GM23338 (cell line): ENCODE measurements around the gene PPP1CC. TPM values are rescaled to one million over a fixed set of nuclear protein-coding genes. Genes with fewer than 3 reads are reported as not detected.

ENCODE experiments used
- ATAC-seq: fragments of 200-7000 bp; cut with Tn5 transposase; 3 replicates; pipeline ENCODE4 v1.9.1; 2020
- DNase-seq: peaks from one replicate; pipeline ENCODE4 v3.0.0-alpha.2; 2015; ENCODE audit warnings: low spot score
- H2AFZ ChIP-seq: fragments of 200-600 bp; sonication (generic); 2 replicates; pipeline ENCODE4 v1.8.0; 2016; ENCODE audit warnings: antibody characterized with exemption, mild to moderate bottlenecking, moderate library complexity
- H3F3A ChIP-seq: fragments of 200-600 bp; sonication (generic); replicated peaks from 2 replicates; pipeline ENCODE4 v1.8.0; 2017; ENCODE audit warnings: antibody characterized with exemption, mixed run types, low read depth
- H3K27ac ChIP-seq: fragments of 200-600 bp; sonication (generic); 2 replicates; pipeline ENCODE4 v1.6.1; 2016; ENCODE audit warnings: low read depth
- H3K27me3 ChIP-seq: fragments of 200-600 bp; sonication (generic); 2 replicates; pipeline ENCODE4 v1.8.0; 2016; ENCODE audit warnings: mild to moderate bottlenecking, mixed run types, moderate library complexity; ENCODE audit not compliant: insufficient read depth
- H3K36me3 ChIP-seq: fragments of 200-600 bp; sonication (generic); 2 replicates; pipeline ENCODE4 v1.8.0; 2016; ENCODE audit warnings: mild to moderate bottlenecking; ENCODE audit not compliant: insufficient read depth
- H3K4me1 ChIP-seq: fragments of 200-600 bp; sonication (generic); 2 replicates; pipeline ENCODE4 v1.8.0; 2016; ENCODE audit warnings: mild to moderate bottlenecking, moderate library complexity; ENCODE audit not compliant: insufficient read depth
- H3K4me2 ChIP-seq: fragments of 200-600 bp; sonication (generic); 2 replicates; pipeline ENCODE4 v1.7.1; 2017; ENCODE audit warnings: mixed run types
- H3K4me3 ChIP-seq: fragments of 200-600 bp; sonication (generic); 2 replicates; pipeline ENCODE4 v1.6.1; 2016; ENCODE audit warnings: mixed run types
- H3K79me2 ChIP-seq: fragments of 200-600 bp; sonication (generic); replicated peaks from 2 replicates; pipeline ENCODE4 v1.8.0; 2017; ENCODE audit warnings: mild to moderate bottlenecking; ENCODE audit not compliant: insufficient read depth
- H3K9me2 ChIP-seq: fragments of 200-600 bp; sonication (generic); 2 replicates; pipeline ENCODE4 v1.8.0; 2017; ENCODE audit not compliant: insufficient read depth
- H4K20me1 ChIP-seq: fragments of 200-600 bp; sonication (generic); replicated peaks from 2 replicates; pipeline ENCODE4 v1.8.0; 2017; ENCODE audit warnings: mild to moderate bottlenecking; ENCODE audit not compliant: insufficient read depth
- H3K27ac Mint-ChIP-seq: 2 replicates; pipeline ENCODE4 v1.8.0; 2020; ENCODE audit warnings: inconsistent platforms, mild to moderate bottlenecking, moderate library complexity, mixed read lengths
- H3K27me3 Mint-ChIP-seq: 3 replicates; pipeline ENCODE4 v1.8.0; 2022; ENCODE audit warnings: low read depth, mild to moderate bottlenecking, moderate library complexity, mixed read lengths, inconsistent platforms; ENCODE audit not compliant: insufficient read depth, poor library complexity
- H3K36me3 Mint-ChIP-seq: 3 replicates; pipeline ENCODE4 v1.8.0; 2021; ENCODE audit warnings: low read depth, mild to moderate bottlenecking, inconsistent platforms, moderate library complexity, mixed read lengths
- H3K4me1 Mint-ChIP-seq: 3 replicates; pipeline ENCODE4 v1.8.0; 2020; ENCODE audit warnings: mild to moderate bottlenecking, inconsistent platforms, mixed read lengths
- H3K4me3 Mint-ChIP-seq: 3 replicates; pipeline ENCODE4 v1.8.0; 2021; ENCODE audit warnings: moderate library complexity, mild to moderate bottlenecking, inconsistent platforms, mixed read lengths
- H3K9me3 Mint-ChIP-seq: 3 replicates; pipeline ENCODE4 v1.8.0; 2020; ENCODE audit warnings: moderate library complexity, mild to moderate bottlenecking, inconsistent platforms, mixed read lengths
- CREB1 ChIP-seq: fragments of 250-450 bp; sonication (Bioruptor Pico); IDR thresholded peaks from 2 replicates; pipeline ENCODE4 v1.5.0; 2020; ENCODE audit warnings: low read depth, mild to moderate bottlenecking, moderate library complexity
- EZH2 ChIP-seq: fragments of 200-600 bp; sonication (generic); IDR thresholded peaks from one replicate; pipeline ENCODE4 v1.8.0; 2017; ENCODE audit warnings: antibody characterized with exemption, mild to moderate bottlenecking, low read depth; ENCODE audit not compliant: unreplicated experiment
- EZH2phosphoT487 ChIP-seq: fragments of 200-600 bp; sonication (generic); IDR thresholded peaks from one replicate; pipeline ENCODE4 v1.8.1; 2018; ENCODE audit warnings: antibody characterized with exemption; ENCODE audit not compliant: unreplicated experiment
- JUNB ChIP-seq: IDR thresholded peaks from one replicate; pipeline ENCODE4 v1.6.1; 2016; ENCODE audit warnings: antibody characterized with exemption; ENCODE audit not compliant: unreplicated experiment
- NANOG ChIP-seq: IDR thresholded peaks from 2 replicates; pipeline ENCODE4 v1.6.1; 2016; ENCODE audit warnings: antibody characterized with exemption, borderline replicate concordance
- POLR2AphosphoS5 ChIP-seq: IDR thresholded peaks from 2 replicates; pipeline ENCODE4 v1.6.1; 2016; ENCODE audit warnings: antibody characterized with exemption, low read depth
- STAT1 ChIP-seq: IDR thresholded peaks from one replicate; pipeline ENCODE4 v1.6.1; 2016; ENCODE audit warnings: antibody characterized with exemption; ENCODE audit not compliant: unreplicated experiment
- ZNF114 ChIP-seq: fragments of 250-450 bp; sonication (Bioruptor Pico); IDR thresholded peaks from 2 replicates; pipeline ENCODE4 v1.5.0; 2020; ENCODE audit warnings: mild to moderate bottlenecking, moderate library complexity
- ZNF331 ChIP-seq: fragments of 250-450 bp; sonication (Bioruptor Pico); IDR thresholded peaks from 2 replicates; pipeline ENCODE4 v1.5.0; 2020; ENCODE audit warnings: low read depth, mild to moderate bottlenecking, moderate library complexity
- polyA plus RNA-seq: library from polyadenylated mRNA; unstranded; fragments of >200 nt; fragmentation: Nextera tagmentation; extraction: Ambion mirVana; gene quantifications from 2 replicates; pipeline ENCODE4 v1.2.1, GENCODE V29; 2016
- total RNA-seq: library from RNA; depleted of rRNA; stranded (reverse); fragments of >200 nt; shearing (Covaris generic); gene quantifications from 2 replicates; pipeline ENCODE4 v1.2.3, GENCODE V29; 2014
- TF ChIP-seq, protein P1 (sequence below): IDR thresholded peaks from one replicate; pipeline ENCODE4 v1.6.1; 2018; ENCODE audit warnings: antibody characterized with exemption; ENCODE audit not compliant: unreplicated experiment
- TF ChIP-seq, protein P2 (sequence below): fragments of 250-450 bp; sonication (Bioruptor Pico); IDR thresholded peaks from 2 replicates; pipeline ENCODE4 v1.5.0; 2020; ENCODE audit warnings: mild to moderate bottlenecking, moderate library complexity
- TF ChIP-seq, protein P3 (sequence below), 2 experiments: fragments of 200-600 bp in 1 of 2; sonication (generic) in 1 of 2; conservative IDR thresholded peaks; 2 replicates each; pipeline versions ENCODE4 v1.5.1 to v1.6.1; 2016 to 2017; ENCODE audit warnings: antibody characterized with exemption in 2 of 2, low read depth in 2 of 2, mild to moderate bottlenecking in 2 of 2, moderate library complexity in 1 of 2
- TF ChIP-seq, protein P4 (sequence below): IDR thresholded peaks from 2 replicates; pipeline ENCODE4 v1.6.1; 2016; ENCODE audit warnings: antibody characterized with exemption

PPP1CC gene
- total and polyA plus RNA-seq, 2 experiments from 2014 or later: 276 to 501 TPM

DNA sequence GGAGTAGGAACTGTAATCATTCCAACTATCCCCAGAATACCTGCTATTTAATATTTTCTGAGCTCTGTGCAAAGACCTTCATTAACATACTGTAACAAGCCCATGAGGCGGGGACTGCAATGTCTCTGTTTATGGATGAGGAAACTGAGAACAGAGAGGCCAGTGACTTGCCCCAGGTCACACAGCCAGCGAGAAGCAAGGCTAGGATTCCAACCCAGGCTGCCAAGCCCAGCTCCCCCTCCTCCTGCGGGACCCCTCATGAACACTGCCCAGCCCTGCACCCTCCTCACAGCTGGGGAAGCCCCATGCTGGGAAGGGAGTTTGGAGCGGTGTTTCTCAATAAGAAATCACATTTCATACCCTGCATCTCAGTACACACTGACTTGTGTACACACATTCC lies 64.7 kb downstream of the PPP1CC start:
- H2AFZ ChIP-seq: no peak overlapping the region
- H3K9me3 Mint-ChIP-seq: no peaks in the 10 kb centered on the region
- H3K27me3 ChIP-seq: no peaks in the 10 kb centered on the region
- H3K27ac Mint-ChIP-seq: no peak overlapping the region
- H3K36me3 Mint-ChIP-seq: no peaks in the 10 kb centered on the region; the same call in 2 of the 3 replicates
- ATAC-seq (no peak), DNase-seq (no peak)
- H3K9me2 ChIP-seq: no peaks in the 10 kb centered on the region
- TF ChIP-seq EZH2 (no peak), EZH2phosphoT487 (no peak), ZNF331 (no peak), ZNF114 (CRISPR knock-in tag) (no peak), NANOG (no peak), STAT1 (no peak), POLR2AphosphoS5 (no peak), CREB1 (CRISPR knock-in tag) (no peak), JUNB (no peak)
- TF ChIP-seq, protein P1, sequence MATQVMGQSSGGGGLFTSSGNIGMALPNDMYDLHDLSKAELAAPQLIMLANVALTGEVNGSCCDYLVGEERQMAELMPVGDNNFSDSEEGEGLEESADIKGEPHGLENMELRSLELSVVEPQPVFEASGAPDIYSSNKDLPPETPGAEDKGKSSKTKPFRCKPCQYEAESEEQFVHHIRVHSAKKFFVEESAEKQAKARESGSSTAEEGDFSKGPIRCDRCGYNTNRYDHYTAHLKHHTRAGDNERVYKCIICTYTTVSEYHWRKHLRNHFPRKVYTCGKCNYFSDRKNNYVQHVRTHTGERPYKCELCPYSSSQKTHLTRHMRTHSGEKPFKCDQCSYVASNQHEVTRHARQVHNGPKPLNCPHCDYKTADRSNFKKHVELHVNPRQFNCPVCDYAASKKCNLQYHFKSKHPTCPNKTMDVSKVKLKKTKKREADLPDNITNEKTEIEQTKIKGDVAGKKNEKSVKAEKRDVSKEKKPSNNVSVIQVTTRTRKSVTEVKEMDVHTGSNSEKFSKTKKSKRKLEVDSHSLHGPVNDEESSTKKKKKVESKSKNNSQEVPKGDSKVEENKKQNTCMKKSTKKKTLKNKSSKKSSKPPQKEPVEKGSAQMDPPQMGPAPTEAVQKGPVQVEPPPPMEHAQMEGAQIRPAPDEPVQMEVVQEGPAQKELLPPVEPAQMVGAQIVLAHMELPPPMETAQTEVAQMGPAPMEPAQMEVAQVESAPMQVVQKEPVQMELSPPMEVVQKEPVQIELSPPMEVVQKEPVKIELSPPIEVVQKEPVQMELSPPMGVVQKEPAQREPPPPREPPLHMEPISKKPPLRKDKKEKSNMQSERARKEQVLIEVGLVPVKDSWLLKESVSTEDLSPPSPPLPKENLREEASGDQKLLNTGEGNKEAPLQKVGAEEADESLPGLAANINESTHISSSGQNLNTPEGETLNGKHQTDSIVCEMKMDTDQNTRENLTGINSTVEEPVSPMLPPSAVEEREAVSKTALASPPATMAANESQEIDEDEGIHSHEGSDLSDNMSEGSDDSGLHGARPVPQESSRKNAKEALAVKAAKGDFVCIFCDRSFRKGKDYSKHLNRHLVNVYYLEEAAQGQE: no peak
- TF ChIP-seq, protein P2, sequence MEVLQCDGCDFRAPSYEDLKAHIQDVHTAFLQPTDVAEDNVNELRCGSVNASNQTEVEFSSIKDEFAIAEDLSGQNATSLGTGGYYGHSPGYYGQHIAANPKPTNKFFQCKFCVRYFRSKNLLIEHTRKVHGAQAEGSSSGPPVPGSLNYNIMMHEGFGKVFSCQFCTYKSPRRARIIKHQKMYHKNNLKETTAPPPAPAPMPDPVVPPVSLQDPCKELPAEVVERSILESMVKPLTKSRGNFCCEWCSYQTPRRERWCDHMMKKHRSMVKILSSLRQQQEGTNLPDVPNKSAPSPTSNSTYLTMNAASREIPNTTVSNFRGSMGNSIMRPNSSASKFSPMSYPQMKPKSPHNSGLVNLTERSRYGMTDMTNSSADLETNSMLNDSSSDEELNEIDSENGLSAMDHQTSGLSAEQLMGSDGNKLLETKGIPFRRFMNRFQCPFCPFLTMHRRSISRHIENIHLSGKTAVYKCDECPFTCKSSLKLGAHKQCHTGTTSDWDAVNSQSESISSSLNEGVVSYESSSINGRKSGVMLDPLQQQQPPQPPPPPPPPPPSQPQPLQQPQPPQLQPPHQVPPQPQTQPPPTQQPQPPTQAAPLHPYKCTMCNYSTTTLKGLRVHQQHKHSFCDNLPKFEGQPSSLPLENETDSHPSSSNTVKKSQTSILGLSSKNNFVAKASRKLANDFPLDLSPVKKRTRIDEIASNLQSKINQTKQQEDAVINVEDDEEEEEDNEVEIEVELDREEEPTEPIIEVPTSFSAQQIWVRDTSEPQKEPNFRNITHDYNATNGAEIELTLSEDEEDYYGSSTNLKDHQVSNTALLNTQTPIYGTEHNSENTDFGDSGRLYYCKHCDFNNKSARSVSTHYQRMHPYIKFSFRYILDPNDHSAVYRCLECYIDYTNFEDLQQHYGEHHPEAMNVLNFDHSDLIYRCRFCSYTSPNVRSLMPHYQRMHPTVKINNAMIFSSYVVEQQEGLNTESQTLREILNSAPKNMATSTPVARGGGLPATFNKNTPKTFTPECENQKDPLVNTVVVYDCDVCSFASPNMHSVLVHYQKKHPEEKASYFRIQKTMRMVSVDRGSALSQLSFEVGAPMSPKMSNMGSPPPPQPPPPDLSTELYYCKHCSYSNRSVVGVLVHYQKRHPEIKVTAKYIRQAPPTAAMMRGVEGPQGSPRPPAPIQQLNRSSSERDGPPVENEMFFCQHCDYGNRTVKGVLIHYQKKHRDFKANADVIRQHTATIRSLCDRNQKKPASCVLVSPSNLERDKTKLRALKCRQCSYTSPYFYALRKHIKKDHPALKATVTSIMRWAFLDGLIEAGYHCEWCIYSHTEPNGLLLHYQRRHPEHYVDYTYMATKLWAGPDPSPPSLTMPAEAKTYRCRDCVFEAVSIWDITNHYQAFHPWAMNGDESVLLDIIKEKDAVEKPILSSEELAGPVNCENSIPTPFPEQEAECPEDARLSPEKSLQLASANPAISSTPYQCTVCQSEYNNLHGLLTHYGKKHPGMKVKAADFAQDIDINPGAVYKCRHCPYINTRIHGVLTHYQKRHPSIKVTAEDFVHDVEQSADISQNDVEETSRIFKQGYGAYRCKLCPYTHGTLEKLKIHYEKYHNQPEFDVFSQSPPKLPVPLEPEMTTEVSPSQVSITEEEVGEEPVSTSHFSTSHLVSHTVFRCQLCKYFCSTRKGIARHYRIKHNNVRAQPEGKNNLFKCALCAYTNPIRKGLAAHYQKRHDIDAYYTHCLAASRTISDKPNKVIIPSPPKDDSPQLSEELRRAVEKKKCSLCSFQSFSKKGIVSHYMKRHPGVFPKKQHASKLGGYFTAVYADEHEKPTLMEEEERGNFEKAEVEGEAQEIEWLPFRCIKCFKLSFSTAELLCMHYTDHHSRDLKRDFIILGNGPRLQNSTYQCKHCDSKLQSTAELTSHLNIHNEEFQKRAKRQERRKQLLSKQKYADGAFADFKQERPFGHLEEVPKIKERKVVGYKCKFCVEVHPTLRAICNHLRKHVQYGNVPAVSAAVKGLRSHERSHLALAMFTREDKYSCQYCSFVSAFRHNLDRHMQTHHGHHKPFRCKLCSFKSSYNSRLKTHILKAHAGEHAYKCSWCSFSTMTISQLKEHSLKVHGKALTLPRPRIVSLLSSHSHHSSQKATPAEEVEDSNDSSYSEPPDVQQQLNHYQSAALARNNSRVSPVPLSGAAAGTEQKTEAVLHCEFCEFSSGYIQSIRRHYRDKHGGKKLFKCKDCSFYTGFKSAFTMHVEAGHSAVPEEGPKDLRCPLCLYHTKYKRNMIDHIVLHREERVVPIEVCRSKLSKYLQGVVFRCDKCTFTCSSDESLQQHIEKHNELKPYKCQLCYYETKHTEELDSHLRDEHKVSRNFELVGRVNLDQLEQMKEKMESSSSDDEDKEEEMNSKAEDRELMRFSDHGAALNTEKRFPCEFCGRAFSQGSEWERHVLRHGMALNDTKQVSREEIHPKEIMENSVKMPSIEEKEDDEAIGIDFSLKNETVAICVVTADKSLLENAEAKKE (CRISPR knock-in tag): no peak
- TF ChIP-seq, protein P3, sequence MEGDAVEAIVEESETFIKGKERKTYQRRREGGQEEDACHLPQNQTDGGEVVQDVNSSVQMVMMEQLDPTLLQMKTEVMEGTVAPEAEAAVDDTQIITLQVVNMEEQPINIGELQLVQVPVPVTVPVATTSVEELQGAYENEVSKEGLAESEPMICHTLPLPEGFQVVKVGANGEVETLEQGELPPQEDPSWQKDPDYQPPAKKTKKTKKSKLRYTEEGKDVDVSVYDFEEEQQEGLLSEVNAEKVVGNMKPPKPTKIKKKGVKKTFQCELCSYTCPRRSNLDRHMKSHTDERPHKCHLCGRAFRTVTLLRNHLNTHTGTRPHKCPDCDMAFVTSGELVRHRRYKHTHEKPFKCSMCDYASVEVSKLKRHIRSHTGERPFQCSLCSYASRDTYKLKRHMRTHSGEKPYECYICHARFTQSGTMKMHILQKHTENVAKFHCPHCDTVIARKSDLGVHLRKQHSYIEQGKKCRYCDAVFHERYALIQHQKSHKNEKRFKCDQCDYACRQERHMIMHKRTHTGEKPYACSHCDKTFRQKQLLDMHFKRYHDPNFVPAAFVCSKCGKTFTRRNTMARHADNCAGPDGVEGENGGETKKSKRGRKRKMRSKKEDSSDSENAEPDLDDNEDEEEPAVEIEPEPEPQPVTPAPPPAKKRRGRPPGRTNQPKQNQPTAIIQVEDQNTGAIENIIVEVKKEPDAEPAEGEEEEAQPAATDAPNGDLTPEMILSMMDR (conservative IDR thresholded peaks at IDR 0.05; ENCODE audit: low read depth in 2 of 2): no peak
- TF ChIP-seq, protein P4, sequence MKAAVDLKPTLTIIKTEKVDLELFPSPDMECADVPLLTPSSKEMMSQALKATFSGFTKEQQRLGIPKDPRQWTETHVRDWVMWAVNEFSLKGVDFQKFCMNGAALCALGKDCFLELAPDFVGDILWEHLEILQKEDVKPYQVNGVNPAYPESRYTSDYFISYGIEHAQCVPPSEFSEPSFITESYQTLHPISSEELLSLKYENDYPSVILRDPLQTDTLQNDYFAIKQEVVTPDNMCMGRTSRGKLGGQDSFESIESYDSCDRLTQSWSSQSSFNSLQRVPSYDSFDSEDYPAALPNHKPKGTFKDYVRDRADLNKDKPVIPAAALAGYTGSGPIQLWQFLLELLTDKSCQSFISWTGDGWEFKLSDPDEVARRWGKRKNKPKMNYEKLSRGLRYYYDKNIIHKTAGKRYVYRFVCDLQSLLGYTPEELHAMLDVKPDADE: no peak
- H3K4me3 ChIP-seq: no peak overlapping the region
- peaks cover 8% of the 10 kb centered on the region; the same call in 2 of the 3 replicates for H3K4me1 Mint-ChIP-seq
- H3K79me2 ChIP-seq: no peaks in the 10 kb centered on the region
- no peak overlapping the region for H3K27ac ChIP-seq
- no peaks in the 10 kb centered on the region for H4K20me1 ChIP-seq
- peaks cover 1% of the 10 kb centered on the region for H3K27me3 Mint-ChIP-seq
- no peaks in the 10 kb centered on the region for H3K4me1 ChIP-seq
- H3K36me3 ChIP-seq: no peaks in the 10 kb centered on the region
- no peak overlapping the region for H3K4me3 Mint-ChIP-seq
- no peak overlapping the region for H3K4me2 ChIP-seq
- H3F3A ChIP-seq: no peaks in the 10 kb centered on the region
